ENCODE measurements around the gene HIGD1B. TPM values are rescaled to one million over a fixed set of nuclear protein-coding genes. Genes with fewer than 3 reads are reported as not detected.

HIGD1B gene
- total RNA-seq, 1 donor from 2014 or later, result 3.7 TPM

GRCh38 chr17:44878627-44879221 lies 31.0 kb downstream of the HIGD1B start:
- DNase-seq, result no peak

DNA sequence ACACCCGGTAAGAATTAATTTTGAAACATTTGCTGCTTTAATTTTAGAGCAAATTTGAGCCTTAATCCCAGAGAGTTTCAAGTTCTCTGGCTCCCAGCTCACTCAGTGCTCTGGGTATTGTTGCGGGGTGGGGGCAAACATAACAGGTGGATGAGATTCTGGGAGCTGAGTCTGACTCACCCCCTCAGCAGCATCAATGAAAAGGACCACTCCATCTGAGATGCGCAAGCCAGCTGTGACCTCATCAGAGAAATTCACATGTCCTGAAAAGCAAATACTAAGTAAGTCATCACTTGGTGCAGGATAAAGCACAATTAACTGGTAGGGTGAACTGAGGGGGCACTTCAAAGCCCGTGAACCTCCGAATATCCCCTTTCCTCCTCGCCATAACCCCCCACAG lies 31.7 kb downstream of the HIGD1B start:
- DNase-seq, result no peak

DNA sequence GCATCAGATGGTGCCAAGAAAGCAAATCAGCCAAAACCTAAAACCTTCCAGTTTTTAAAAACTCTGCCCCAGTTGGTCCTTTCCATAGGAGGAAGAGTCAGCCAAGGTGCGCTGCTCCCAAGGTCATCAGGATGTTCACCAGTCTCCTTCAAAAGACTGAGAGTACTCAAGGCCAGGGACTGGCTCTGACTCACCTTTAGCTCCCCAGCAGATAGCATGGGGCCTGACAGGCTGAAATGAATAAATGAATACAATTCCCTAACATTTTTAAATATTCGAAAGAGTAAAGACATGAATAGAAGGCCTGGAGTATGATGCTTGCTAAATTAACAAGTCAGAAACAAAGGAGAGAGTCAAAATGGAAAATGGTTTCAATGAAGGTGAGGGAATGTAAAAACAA lies 32.4 kb downstream of the HIGD1B start:
- DNase-seq, result no peak

DNA sequence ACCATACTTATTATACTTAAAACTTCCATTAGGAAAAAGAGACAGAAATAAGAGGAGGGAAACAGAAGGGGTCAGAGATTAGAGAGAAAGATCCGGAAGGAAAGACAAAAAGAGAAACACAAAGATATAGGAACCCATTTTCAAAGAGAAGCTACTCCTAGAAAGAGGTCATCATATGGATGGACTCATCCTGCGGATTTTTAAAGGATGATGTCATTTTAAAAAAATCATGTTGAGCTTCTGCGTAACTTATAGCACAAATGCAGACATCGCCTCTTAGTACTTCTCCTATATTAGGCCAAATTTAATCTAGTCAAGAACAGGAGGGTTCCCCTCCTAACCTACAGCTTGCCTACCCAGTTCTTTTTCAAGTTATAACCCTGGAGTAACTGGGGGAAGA lies 33.5 kb downstream of the HIGD1B start:
- DNase-seq, result no peak

DNA sequence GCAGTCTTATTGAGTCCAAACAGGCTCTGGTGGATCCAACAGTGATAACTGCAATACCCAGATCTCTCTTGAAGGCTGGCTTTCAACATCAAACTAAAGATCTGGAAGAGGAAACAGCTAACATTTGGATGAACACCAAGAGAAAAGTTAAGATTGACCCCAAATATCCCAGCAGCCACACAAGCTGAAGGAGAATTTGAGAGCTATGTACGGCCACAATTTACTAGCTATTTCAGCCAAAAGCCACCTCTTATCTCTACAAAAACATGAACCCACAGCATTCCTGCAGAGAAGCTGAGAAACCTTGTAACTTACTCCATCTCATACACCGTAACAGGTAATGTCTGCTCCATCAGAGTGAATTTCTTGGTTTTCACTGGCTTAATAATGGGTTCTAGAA lies 37.3 kb downstream of the HIGD1B start:
- DNase-seq, result no peak

DNA sequence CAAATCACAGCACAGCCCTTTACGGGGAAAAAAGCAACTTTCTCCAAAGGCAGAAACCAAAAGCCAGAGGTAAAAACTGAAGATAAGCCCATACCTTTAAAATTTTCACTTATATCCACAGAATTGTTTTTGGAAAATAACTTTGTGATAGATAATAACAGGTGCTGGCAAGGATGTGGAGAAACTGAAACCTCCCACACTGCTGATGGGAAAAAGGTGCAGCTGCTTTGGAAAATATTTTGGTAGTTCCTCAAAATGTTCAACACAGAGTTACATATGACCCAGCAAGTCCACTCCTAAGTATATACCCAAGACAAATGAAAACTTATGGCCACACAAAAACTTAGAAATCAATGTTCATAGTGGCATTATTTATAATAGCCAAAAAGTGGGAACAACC lies 39.3 kb downstream of the HIGD1B start:
- DNase-seq, result no peak

DNA sequence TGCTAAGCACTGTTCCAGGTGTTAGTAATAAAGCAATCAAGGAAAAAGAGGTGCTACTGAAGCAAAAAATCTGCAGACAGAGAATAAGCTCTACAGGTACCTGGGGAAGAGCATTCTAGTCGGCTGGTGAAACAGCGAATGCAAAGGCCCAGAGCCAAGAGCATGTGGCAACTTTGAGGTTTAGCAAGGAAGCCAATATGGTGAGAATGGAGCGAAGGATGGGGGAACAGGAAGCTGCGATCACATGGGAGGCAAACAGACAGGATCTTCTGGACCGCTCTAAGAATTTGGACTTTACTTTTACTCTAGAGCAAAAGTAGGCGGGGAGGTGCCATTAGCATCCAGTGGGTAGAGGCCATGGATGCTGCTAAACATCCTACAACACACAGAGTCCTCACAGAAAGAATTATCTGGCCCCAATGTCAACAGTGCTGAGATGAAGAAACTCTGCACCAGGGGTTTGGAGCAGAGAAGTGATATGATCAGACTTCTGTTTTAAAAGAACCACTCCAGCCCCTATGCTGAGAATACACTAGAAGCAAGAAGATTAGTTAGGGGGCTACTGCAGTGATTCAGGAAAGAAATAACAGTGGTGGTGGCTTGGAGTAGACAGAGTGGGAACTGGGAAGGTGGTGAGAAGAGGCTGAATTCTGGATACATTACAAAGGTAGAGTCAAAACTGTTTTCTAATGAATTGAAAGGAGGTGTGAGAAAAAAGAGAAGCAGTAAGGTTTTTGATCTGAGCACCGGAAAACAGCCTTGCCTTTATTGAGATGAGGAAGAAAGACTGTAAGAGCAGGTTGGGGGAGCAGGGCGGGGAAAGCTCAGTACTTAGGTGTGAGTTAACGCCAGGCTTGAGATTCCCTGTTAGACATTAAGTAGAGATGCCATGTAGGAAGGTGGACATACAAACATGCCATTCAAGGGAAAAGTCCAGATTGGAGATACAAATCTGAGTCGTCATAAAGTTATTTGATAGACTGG lies 40.6 kb downstream of the HIGD1B start:
- DNase-seq, result no peak

- no peak for DNase-seq
Observed at GRCh38 chr17:44889003-44889402, 41.3 kb downstream of the HIGD1B start.

DNA sequence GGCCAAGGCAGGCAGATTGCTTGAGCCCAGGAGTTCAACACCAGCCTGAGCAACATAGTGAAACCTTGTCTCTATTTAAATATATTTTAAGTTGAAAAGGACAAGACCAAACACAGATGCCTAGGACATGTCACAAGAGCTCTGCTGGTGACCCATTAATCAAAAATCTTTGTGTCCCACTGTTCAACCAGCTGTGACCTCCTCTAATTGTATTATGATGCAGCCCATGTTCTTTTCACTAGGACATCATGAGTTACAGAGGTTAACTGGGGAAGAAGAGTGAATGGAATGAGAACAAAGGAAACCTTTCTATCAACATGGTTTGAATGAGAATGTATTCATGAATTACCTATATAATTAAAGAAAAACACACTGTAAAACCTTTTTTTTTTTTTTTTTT lies 44.6 kb downstream of the HIGD1B start:
- no peak for DNase-seq

DNA sequence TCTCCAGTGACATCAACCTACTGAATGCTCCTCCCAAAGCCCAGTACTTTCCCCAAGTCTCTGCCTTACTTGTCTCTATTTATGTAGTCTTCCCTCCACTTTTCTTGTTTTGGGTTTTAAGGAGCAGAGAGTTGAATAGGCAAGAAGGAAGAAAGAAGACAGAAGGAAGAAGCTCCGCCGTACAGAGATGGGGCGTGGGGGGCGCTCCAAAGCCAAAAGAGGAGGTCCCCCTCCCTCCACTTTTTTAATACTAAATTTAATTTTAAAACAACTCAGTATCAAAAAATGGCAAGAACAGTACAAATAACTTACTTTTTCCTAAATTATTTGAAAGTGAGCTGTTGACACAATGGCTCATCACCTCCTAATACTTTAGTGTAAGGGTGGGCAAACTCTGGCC lies 47.0 kb downstream of the HIGD1B start:
- DNase-seq, result no peak

GRCh38 chr17:44898768-44899073 lies 51.0 kb downstream of the HIGD1B start:
- DNase-seq, result no peak

- DNase-seq, result peak; percentile 83
Observed at GRCh38 chr17:44899074-44899782, 51.5 kb downstream of the HIGD1B start, which contains the start of gene EFTUD2. TSS of gene EFTUD2 (minus strand) at chr17:44899445. CDS start at chr17:44894521, 4,924 bp downstream.

Small RNAs within 50 kb of the gene (small RNA-seq; reads per million reads assigned to genes)
- gene RN7SL405P, result not detected

Other genes starting within 250 kb of the HIGD1B start
- gene MEIOC, start 191.4 kb upstream of the HIGD1B start, total RNA-seq, result 0.47 TPM
- gene CCDC43, start 158.1 kb upstream of the HIGD1B start, total RNA-seq, result 39.1 TPM
- 3.1 TPM for gene DBF4B, start 139.2 kb upstream of the HIGD1B start, total RNA-seq
- 19.0 TPM for gene ADAM11, start 88.9 kb upstream of the HIGD1B start, total RNA-seq
- 81.3 TPM for gene GJC1, start 17.6 kb upstream of the HIGD1B start, total RNA-seq
- gene EFTUD2, start 51.6 kb downstream of the HIGD1B start, total RNA-seq, result 88.9 TPM
- 708 TPM for gene GFAP, start 67.6 kb downstream of the HIGD1B start, total RNA-seq
- 0.16 TPM for gene KIF18B, start 99.9 kb downstream of the HIGD1B start, total RNA-seq
- gene C1QL1, start 120.4 kb downstream of the HIGD1B start, total RNA-seq, result 4.1 TPM
- 47.6 TPM for gene DCAKD, start 203.7 kb downstream of the HIGD1B start, total RNA-seq
- 27.9 TPM for gene NMT1, start 213.4 kb downstream of the HIGD1B start, total RNA-seq

All from occipital lobe (tissue), 3 donors.